Gastrocnemius medialis (tissue), 4 donors: ENCODE results near the gene OPCML. TPM values are rescaled to one million over a fixed set of nuclear protein-coding genes. Genes with fewer than 3 reads are reported as not detected.

ENCODE experiments used
- ATAC-seq, 2 donors: fragments of 150-250 bp; one replicate each; pipeline ENCODE4 v1.9.1; 2016
- DNase-seq, 2 donors: peaks; one replicate each; pipeline ENCODE4 v3.0.0-alpha.2; 2019
- H3K27ac ChIP-seq, 4 donors: fragments of 200-600 bp; sonication (generic); 1 replicate in 1 of 4; 2 replicates in 3 of 4; pipeline ENCODE4 v1.5.1; 2016 to 2018; ENCODE audit warnings: mild to moderate bottlenecking in 2 of 4, moderate library complexity in 1 of 4
- H3K27me3 ChIP-seq, 3 donors: fragments of 200-600 bp; sonication (generic) in 2 of 3; 1 replicate in 1 of 3; 2 replicates in 2 of 3; pipeline versions ENCODE4 v1.5.1 to v1.6.0; 2016 to 2019; ENCODE audit warnings: mild to moderate bottlenecking in 1 of 3, moderate library complexity in 1 of 3
- H3K36me3 ChIP-seq, 2 donors: fragments of 200-600 bp; sonication (generic) in 1 of 2; one replicate each; pipeline ENCODE4 v1.5.1; 2017 to 2018
- H3K4me1 ChIP-seq, 2 donors: fragments of 200-600 bp; sonication (generic) in 1 of 2; one replicate each; pipeline ENCODE4 v1.5.1; 2016 to 2017; ENCODE audit warnings: mild to moderate bottlenecking in 2 of 2
- H3K4me3 ChIP-seq, 4 donors: fragments of 200-600 bp; sonication (generic) in 3 of 4; 1 replicate in 1 of 4; 2 replicates in 3 of 4; pipeline ENCODE4 v1.5.1; 2016 to 2019; ENCODE audit warnings: mild to moderate bottlenecking in 2 of 4
- H3K9me3 ChIP-seq, 3 donors: fragments of 200-600 bp; sonication (generic) in 2 of 3; 1 replicate in 1 of 3; 2 replicates in 2 of 3; pipeline ENCODE4 v1.5.1; 2016 to 2019
- POLR2A ChIP-seq, 2 donors: fragments of 450-650 bp; IDR thresholded peaks; one replicate each; pipeline ENCODE4 v1.6.1; 2017; ENCODE audit warnings: antibody characterized with exemption in 2 of 2, mild to moderate bottlenecking in 2 of 2, moderate library complexity in 2 of 2
- in situ Hi-C, 4 donors: fragments of 200-750 bp; cut with MboI; loops; one replicate each; pipeline versions ENCODE4 v1.15.0 to v1.8.0; 2017; ENCODE audit warnings: low sequenced_read_pairs in 4 of 4
- intact Hi-C: fragments of 100-400 bp; cut with DNase I; formaldehyde crosslinking; loops from one replicate; pipeline ENCODE4 v1.15.1; 2023; ENCODE audit warnings: low total_unique reads
- total RNA-seq, 4 donors: library from RNA; depleted of rRNA; stranded (reverse); fragments of >200 nt; gene quantifications; one replicate each; pipeline versions ENCODE4 v1.1.0 to v1.2.3, GENCODE V29; 2016
- TF ChIP-seq, protein P1 (sequence below), 5 experiments: fragments of 450-650 bp in 3 of 5; fragments of 200-600 bp in 2 of 5; sonication (generic) in 2 of 5; IDR thresholded peaks in 4 of 5; conservative IDR thresholded peaks in 1 of 5; 1 replicate in 4 of 5; 2 replicates in 1 of 5; pipeline ENCODE4 v1.5.1; 2016 to 2019; ENCODE audit warnings: antibody characterized with exemption in 5 of 5, mild to moderate bottlenecking in 3 of 5, moderate library complexity in 3 of 5

OPCML gene
- total RNA-seq, 4 donors from 2014 or later, result not detected

DNA sequence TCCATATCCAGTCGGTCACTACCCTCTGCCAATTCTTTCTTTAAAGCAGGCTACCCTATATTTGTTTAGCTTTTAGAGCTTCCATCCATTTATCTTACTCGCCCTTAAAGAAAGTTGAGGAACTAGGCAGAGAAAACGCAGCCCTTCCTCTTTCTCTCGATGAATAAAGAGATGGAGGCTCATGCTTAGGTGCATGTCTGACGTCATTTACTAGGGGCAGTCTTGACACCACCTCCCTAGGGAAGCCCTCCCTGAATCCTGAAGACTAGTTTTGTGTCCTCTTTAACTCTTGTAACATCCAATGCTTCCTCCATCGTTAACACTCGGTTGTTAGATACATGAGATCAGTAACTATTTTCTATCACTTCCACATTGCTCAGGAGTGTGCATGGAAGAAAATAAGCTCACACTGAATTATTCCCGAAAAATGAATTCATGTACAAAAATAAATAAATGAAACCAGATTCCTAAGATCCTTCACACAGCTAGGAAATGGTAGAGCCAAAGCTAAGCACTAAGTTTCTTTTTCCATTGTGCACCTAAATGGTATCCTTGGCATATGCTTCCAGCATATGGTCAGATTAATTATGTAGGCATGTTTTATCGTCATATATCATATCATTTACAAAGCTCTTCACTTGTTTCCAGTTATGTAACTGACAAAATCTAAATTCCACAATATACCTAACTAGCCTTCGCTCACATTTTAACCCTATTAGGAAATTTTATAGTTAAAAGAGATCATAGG, 291.2 kb downstream of the OPCML start:
- Histone ChIP-seq H3K4me3 (no peak overlapping the region), H3K4me1 (no peaks in the 10 kb centered on the region), H3K36me3 (no peaks in the 10 kb centered on the region), H3K27me3 (peaks cover 0 to 1% (median 0%) of the 10 kb centered on the region in 3 donors), H3K9me3 (no peaks in the 10 kb centered on the region), H3K27ac (no peak overlapping the region)
- intact Hi-C loops, result no loop called here
- ATAC-seq (no peak), DNase-seq (no peak)
- in situ Hi-C loops, result no loop called here
- TF ChIP-seq, protein P1, sequence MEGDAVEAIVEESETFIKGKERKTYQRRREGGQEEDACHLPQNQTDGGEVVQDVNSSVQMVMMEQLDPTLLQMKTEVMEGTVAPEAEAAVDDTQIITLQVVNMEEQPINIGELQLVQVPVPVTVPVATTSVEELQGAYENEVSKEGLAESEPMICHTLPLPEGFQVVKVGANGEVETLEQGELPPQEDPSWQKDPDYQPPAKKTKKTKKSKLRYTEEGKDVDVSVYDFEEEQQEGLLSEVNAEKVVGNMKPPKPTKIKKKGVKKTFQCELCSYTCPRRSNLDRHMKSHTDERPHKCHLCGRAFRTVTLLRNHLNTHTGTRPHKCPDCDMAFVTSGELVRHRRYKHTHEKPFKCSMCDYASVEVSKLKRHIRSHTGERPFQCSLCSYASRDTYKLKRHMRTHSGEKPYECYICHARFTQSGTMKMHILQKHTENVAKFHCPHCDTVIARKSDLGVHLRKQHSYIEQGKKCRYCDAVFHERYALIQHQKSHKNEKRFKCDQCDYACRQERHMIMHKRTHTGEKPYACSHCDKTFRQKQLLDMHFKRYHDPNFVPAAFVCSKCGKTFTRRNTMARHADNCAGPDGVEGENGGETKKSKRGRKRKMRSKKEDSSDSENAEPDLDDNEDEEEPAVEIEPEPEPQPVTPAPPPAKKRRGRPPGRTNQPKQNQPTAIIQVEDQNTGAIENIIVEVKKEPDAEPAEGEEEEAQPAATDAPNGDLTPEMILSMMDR (IDR thresholded peaks at IDR 0.05 in 4 of 5, conservative IDR thresholded peaks at IDR 0.05 in 1 of 5), result no peak
- no peak for TF ChIP-seq POLR2A (IDR thresholded peaks at IDR 0.05)

DNA sequence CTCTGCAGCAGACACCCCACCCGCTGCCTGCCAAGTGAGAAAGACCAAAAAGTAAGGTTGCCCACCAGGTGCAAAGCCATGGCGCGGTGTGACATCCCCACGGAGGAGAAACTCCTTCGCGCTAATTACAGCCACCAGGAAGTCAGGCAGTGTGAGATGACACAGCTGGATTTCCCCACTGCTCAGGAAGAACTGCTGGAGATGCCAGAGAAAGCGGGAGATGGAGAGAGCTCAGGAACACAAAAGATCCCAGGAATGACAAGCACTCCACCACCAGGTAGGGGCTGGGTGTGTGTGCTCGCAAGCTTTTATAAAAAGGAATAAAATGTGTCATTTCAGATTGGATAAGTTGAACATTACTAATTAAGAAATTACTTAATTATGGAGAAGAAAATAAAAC, 292.7 kb downstream of the OPCML start:
- H3K36me3 ChIP-seq, result no peaks in the 10 kb centered on the region
- H3K4me1 ChIP-seq, result no peaks in the 10 kb centered on the region
- intact Hi-C loops (no loop called here), in situ Hi-C loops (no loop called here)
- TF ChIP-seq, protein P1 (IDR thresholded peaks at IDR 0.05 in 4 of 5, conservative IDR thresholded peaks at IDR 0.05 in 1 of 5), result no peak
- TF ChIP-seq POLR2A (IDR thresholded peaks at IDR 0.05), result no peak
- no peaks in the 10 kb centered on the region for H3K9me3 ChIP-seq
- DNase-seq (no peak), ATAC-seq (no peak)
- no peak overlapping the region for H3K4me3 ChIP-seq
- peaks cover 0 to 10% (median 9%) of the 10 kb centered on the region in 3 donors for H3K27me3 ChIP-seq
- H3K27ac ChIP-seq, result no peak overlapping the region

DNA sequence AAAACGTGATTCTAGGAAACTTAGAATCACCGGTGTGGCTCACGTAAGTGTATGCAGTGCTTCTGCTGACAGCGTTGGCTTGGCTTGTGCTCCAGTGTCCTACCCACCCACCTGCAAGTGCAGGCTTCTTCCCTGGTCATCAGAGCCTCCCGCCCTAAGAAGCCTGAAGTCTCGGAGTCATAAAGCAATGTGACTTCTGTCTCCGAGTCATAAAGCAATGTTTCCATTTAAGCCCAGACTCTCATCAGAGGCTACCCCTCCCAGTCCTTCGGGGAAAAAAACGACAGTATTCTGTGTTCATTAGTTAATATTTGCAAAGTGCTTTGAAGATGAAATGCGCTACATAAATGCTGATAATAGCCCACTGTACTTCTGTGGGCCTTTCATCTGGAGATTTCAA, 293.8 kb downstream of the OPCML start:
- ATAC-seq (no peak), DNase-seq (no peak)
- no peaks in the 10 kb centered on the region for H3K4me1 ChIP-seq
- no peak overlapping the region for H3K27ac ChIP-seq
- intact Hi-C loops, result no loop called here
- TF ChIP-seq POLR2A (IDR thresholded peaks at IDR 0.05), result no peak
- TF ChIP-seq, protein P1 (IDR thresholded peaks at IDR 0.05 in 4 of 5, conservative IDR thresholded peaks at IDR 0.05 in 1 of 5), result no peak
- no peaks in the 10 kb centered on the region for H3K9me3 ChIP-seq
- no peaks in the 10 kb centered on the region for H3K36me3 ChIP-seq
- no peak overlapping the region for H3K4me3 ChIP-seq
- in situ Hi-C loops, result no loop called here
- H3K27me3 ChIP-seq, result peaks cover 0 to 16% (median 9%) of the 10 kb centered on the region in 3 donors

DNA sequence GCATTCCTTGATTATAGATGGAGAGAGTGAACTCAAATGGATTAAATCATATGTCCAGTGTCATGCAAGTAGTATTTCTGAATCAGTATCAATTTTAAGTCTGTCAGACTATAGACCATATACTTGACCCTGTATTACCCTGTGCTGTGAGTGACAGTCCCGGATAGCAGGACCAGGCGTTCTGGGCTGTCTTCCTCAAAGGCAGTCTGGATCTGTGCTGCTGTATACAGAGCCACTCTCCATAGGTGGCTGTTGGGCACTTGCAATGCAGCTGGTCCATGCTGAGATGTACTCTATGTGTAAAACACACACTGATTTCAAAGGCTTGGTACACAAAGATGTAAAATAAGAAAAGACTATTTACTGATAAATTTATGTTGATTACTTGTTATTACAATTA, 294.3 kb downstream of the OPCML start:
- Histone ChIP-seq H3K9me3 (no peaks in the 10 kb centered on the region), H3K4me3 (no peak overlapping the region), H3K36me3 (no peaks in the 10 kb centered on the region), H3K27ac (no peak overlapping the region), H3K27me3 (peaks cover 0 to 16% (median 9%) of the 10 kb centered on the region in 3 donors), H3K4me1 (no peaks in the 10 kb centered on the region)
- in situ Hi-C loops, result no loop called here
- no peak for ATAC-seq
- no peak for DNase-seq
- intact Hi-C loops, result no loop called here
- TF ChIP-seq, protein P1 (IDR thresholded peaks at IDR 0.05 in 4 of 5, conservative IDR thresholded peaks at IDR 0.05 in 1 of 5), result no peak
- no peak for TF ChIP-seq POLR2A (IDR thresholded peaks at IDR 0.05)
